ENCODE data around the gene KCNK16.

DNA sequence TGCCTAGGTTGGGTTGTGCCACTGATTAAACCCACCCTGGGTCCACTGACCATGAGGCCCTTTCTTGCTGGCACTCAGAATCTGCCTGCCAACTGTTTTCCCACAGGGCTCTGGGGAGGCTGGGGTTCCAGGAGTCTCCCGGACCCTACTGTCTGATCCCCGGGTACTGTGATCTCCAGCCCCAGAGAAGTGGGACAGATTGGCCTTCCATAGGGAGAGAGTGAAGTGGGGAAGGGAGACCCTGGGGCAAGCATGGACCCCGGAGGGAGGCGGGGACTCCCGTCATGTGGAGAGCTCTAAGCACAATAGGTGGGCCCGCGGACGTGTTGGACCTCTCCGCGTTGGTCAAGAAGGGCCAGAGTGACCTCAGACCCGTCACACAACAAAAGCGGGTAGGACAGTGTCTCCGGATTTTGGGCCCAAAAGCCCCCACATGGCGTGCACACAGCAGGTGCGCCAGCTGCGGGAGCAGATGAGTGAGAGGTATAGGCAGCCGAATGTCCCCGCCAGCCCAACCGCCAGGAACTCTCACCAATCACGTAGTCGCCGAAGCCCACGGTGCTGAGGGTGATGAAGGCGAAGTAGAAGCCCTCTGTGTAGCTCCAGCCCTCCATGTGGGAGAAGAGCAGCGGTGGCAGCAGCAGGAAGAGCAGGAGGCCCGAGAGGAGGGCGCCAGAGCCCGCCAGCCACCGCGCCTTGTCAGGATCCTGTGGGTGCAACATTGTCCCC, 18.9 kb downstream of the KCNK16 start:
- TF ChIP-seq, protein P1, sequence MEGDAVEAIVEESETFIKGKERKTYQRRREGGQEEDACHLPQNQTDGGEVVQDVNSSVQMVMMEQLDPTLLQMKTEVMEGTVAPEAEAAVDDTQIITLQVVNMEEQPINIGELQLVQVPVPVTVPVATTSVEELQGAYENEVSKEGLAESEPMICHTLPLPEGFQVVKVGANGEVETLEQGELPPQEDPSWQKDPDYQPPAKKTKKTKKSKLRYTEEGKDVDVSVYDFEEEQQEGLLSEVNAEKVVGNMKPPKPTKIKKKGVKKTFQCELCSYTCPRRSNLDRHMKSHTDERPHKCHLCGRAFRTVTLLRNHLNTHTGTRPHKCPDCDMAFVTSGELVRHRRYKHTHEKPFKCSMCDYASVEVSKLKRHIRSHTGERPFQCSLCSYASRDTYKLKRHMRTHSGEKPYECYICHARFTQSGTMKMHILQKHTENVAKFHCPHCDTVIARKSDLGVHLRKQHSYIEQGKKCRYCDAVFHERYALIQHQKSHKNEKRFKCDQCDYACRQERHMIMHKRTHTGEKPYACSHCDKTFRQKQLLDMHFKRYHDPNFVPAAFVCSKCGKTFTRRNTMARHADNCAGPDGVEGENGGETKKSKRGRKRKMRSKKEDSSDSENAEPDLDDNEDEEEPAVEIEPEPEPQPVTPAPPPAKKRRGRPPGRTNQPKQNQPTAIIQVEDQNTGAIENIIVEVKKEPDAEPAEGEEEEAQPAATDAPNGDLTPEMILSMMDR (IDR thresholded peaks at IDR 0.05): no peak
- TF ChIP-seq POLR2A (IDR thresholded peaks at IDR 0.05): no peak
- no peak for TF ChIP-seq POLR2AphosphoS5 (IDR thresholded peaks at IDR 0.05)
- TF ChIP-seq EP300 (IDR thresholded peaks at IDR 0.05): no peak

All from gastroesophageal sphincter (tissue), 3 donors.